NCI-H226 (cell line): Measurements from ENCODE around the gene GJB5.

Experiments
- DNase-seq: peaks from one replicate; pipeline ENCODE4 v3.0.0-alpha.2; 2015

GJB5 gene

DNA sequence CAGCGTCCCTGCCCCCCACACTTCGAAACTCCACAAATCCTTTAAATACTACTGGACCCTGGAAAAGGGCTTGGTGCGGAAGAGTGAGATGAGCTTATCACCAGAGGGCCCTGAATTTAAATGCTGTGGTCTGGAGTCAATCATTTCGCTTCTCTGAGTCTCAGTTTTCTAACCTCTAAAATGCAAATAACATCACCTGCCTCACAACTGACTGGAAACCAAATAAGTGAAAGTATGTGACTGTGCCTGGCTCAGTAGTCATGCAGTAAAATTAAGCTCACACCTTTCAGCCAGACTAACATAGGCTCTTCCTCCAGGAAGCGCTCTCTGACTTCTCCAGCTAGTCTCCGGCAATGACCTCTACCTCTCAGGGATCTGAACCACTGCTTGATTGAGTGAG is 42.1 kb downstream of the GJB5 start:
- no peak for DNase-seq

DNA sequence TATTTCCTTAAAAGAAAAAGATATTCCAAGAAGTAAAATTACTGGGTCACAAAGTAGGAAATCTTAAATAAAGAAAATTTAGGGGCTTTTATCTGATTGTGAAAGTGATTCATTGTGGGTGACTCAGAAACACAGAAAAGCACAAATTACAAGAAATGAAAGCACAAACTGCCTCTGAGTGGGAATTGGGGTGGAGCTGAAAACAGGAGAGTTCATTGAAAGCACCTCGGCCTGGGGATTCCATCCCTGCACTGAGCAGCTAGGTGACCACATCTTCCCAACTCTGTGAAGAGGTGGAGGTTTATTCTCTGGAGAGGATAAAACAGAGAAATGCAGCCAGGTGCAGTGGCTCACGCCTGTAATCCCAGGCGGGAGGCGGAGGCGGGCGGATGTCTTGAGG is 45.4 kb downstream of the GJB5 start:
- DNase-seq, result no peak

DNA sequence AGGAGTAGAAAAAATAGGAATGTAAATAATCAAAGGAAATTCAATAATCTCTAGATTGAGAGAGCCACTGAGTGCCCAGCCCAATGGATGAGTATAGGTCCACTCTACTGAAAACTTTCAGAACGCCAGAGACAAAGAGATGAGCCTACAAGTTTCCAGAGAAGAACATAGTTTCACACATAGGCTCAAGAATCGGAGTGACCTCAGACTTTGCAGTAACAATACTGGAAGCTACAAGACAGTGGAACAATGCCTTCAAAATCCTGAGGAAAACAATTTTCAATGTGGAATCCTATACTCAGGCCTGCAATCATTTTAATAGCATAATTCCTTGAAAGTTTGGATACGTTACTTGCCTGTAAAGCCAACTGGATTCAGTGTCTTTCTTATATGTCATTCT is 48.9 kb downstream of the GJB5 start:
- DNase-seq, result no peak

DNA sequence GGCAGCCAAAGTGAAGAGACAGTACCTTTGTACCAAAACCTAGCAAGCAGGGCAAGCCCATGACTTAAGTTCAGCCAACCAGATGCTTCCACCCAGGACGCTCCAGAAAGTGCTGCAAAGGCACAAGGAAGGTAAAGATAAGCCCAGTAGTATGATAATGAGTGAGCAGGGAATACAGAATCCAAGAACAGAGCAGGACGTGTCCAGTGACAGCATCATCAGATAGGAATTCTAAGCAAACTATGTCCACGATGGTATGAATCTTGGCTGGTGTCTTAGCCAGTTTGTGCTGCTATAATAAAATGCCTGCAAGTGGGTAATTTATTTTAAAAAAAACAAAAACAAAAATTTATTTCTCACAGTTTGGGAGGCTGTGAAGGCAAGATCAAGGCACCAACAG is 51.5 kb downstream of the GJB5 start:
- DNase-seq, result peak; percentile 20
